ENCODE results near the gene TMEM167B.

- no peak for TF ChIP-seq CTCF (IDR thresholded peaks at IDR 0.05)
- no peak for TF ChIP-seq EZH2 (IDR thresholded peaks at IDR 0.05; ENCODE audit: borderline replicate concordance, insufficient read depth, low read depth, low read length, poor library complexity, severe bottlenecking)
Measured at GRCh38 chr1:109046671-109047070, 43.9 kb upstream of the TMEM167B start.
